ENCODE measurements around the gene ZNF197.
"Not testable (repeated sequence)": the region's sequence is repeated elsewhere in the genome, so short reads cannot be mapped to it uniquely, and the experiment has no call there.

ZNF197 gene

GRCh38 chr3:44659434-44659833 is 34.6 kb downstream of the ZNF197 start:
- no peak for DNase-seq
- Mint-ChIP-seq H3K4me3 (no peak overlapping the region), H3K9me3 (peaks cover 63% of the 10 kb centered on the region), H3K27me3 (ENCODE audit: low read depth, poor library complexity) (peaks cover 3% of the 10 kb centered on the region), H3K36me3 (ENCODE audit: low read depth) (peaks cover 99% of the 10 kb centered on the region), H3K27ac (no peak overlapping the region), H3K4me1 (no peaks in the 10 kb centered on the region)
- TF ChIP-seq CTCF (IDR thresholded peaks at IDR 0.05), result no peak

- Mint-ChIP-seq H3K27ac (no peak overlapping the region), H3K4me3 (no peak overlapping the region), H3K36me3 (ENCODE audit: low read depth) (peaks cover 99% of the 10 kb centered on the region), H3K4me1 (no peaks in the 10 kb centered on the region), H3K9me3 (peaks cover 73% of the 10 kb centered on the region), H3K27me3 (ENCODE audit: low read depth, poor library complexity) (no peaks in the 10 kb centered on the region)
- no peak for TF ChIP-seq CTCF (IDR thresholded peaks at IDR 0.05)
- no peak for DNase-seq
Observed at GRCh38 chr3:44661189-44661588, 36.4 kb downstream of the ZNF197 start.

GRCh38 chr3:44665173-44665572 is 40.3 kb downstream of the ZNF197 start:
- Mint-ChIP-seq H3K27ac (no peak overlapping the region), H3K4me1 (no peaks in the 10 kb centered on the region), H3K9me3 (peaks cover 40% of the 10 kb centered on the region), H3K27me3 (ENCODE audit: low read depth, poor library complexity) (no peaks in the 10 kb centered on the region), H3K36me3 (ENCODE audit: low read depth) (peaks cover 72% of the 10 kb centered on the region), H3K4me3 (no peak overlapping the region)
- no peak for DNase-seq
- TF ChIP-seq CTCF (IDR thresholded peaks at IDR 0.05), result no peak

GRCh38 chr3:44666346-44666745 is 41.5 kb downstream of the ZNF197 start:
- no peaks in the 10 kb centered on the region for H3K27me3 Mint-ChIP-seq (ENCODE audit: low read depth, poor library complexity)
- H3K4me3 Mint-ChIP-seq, result no peak overlapping the region
- TF ChIP-seq CTCF (IDR thresholded peaks at IDR 0.05), result no peak
- H3K36me3 Mint-ChIP-seq (ENCODE audit: low read depth), result peaks cover 61% of the 10 kb centered on the region
- H3K4me1 Mint-ChIP-seq, result no peaks in the 10 kb centered on the region
- peaks cover 34% of the 10 kb centered on the region for H3K9me3 Mint-ChIP-seq
- DNase-seq, result no peak
- no peak overlapping the region for H3K27ac Mint-ChIP-seq

GRCh38 chr3:44669760-44670159 is 44.9 kb downstream of the ZNF197 start:
- DNase-seq, result no peak
- Mint-ChIP-seq H3K36me3 (ENCODE audit: low read depth) (peaks cover 45% of the 10 kb centered on the region), H3K27me3 (ENCODE audit: low read depth, poor library complexity) (no peaks in the 10 kb centered on the region), H3K4me3 (no peak overlapping the region), H3K4me1 (no peaks in the 10 kb centered on the region), H3K9me3 (peaks cover 43% of the 10 kb centered on the region), H3K27ac (no peak overlapping the region)
- no peak for TF ChIP-seq CTCF (IDR thresholded peaks at IDR 0.05)

- not testable (repeated sequence) for H3K4me3 Mint-ChIP-seq; H3K27me3 Mint-ChIP-seq (ENCODE audit: low read depth, poor library complexity); H3K4me1 Mint-ChIP-seq; DNase-seq; H3K27ac Mint-ChIP-seq
- Mint-ChIP-seq H3K36me3 (ENCODE audit: low read depth) (peaks cover 18% of the 10 kb centered on the region), H3K9me3 (peaks cover 38% of the 10 kb centered on the region)
Observed at GRCh38 chr3:44673466-44673865, 48.6 kb downstream of the ZNF197 start.

Data from nephron progenitor cell (in vitro differentiated cells).